H9 (cell line): Measurements from ENCODE around the gene TMBIM1. TPM values are rescaled to one million over a fixed set of nuclear protein-coding genes. Genes with fewer than 3 reads are reported as not detected.

Experiments
- DNase-seq: peaks from one replicate; pipeline ENCODE4 v3.0.0-alpha.2; 2017
- H2AFZ ChIP-seq: one replicate; pipeline ENCODE4 v1.6.1; 2013; ENCODE audit warnings: mild to moderate bottlenecking, low read length, control low read depth, moderate library complexity
- H2AK5ac ChIP-seq: 2 replicates; pipeline ENCODE4 v1.6.1; 2013; ENCODE audit warnings: low read length, control low read depth, mixed read lengths; ENCODE audit not compliant: insufficient read length
- H2BK120ac ChIP-seq: one replicate; pipeline ENCODE4 v1.6.1; 2013; ENCODE audit warnings: low read depth, mild to moderate bottlenecking, low read length, control low read depth, inconsistent platforms; ENCODE audit not compliant: poor library complexity, severe bottlenecking
- H2BK12ac ChIP-seq: 2 replicates; pipeline ENCODE4 v1.6.1; 2013; ENCODE audit warnings: low read length, control low read depth, mixed read lengths, low read depth; ENCODE audit not compliant: insufficient read length
- H2BK15ac ChIP-seq: 2 replicates; pipeline ENCODE4 v1.6.1; 2013; ENCODE audit warnings: low read depth, low read length, control low read depth
- H2BK20ac ChIP-seq: one replicate; pipeline ENCODE4 v1.6.1; 2013; ENCODE audit warnings: low read depth, mild to moderate bottlenecking, low read length, control low read depth, inconsistent platforms; ENCODE audit not compliant: poor library complexity, severe bottlenecking
- H2BK5ac ChIP-seq: 2 replicates; pipeline ENCODE4 v1.6.1; 2013; ENCODE audit warnings: low read length, control low read depth, mixed read lengths; ENCODE audit not compliant: insufficient read length
- H3K14ac ChIP-seq: 2 replicates; pipeline ENCODE4 v1.6.1; 2013; ENCODE audit warnings: low read length, control low read depth; ENCODE audit not compliant: insufficient read depth
- H3K18ac ChIP-seq: 2 replicates; pipeline ENCODE4 v1.6.1; 2013; ENCODE audit warnings: low read depth, mild to moderate bottlenecking, mixed read lengths, low read length, control low read depth; ENCODE audit not compliant: insufficient read length
- H3K23ac ChIP-seq: 2 replicates; pipeline ENCODE4 v1.6.1; 2013; ENCODE audit warnings: low read length, control low read depth, mixed read lengths, low read depth; ENCODE audit not compliant: insufficient read length
- H3K23me2 ChIP-seq: 2 replicates; pipeline ENCODE4 v1.6.1; 2013; ENCODE audit warnings: low read depth, mild to moderate bottlenecking, mixed read lengths, low read length, control low read depth; ENCODE audit not compliant: insufficient read length, poor library complexity, severe bottlenecking
- H3K27ac ChIP-seq: 2 replicates; pipeline ENCODE4 v1.5.1; 2013; ENCODE audit warnings: low read length, control low read depth, mixed read lengths, low read depth; ENCODE audit not compliant: insufficient read length
- H3K27me3 ChIP-seq: 2 replicates; pipeline ENCODE4 v1.6.1; 2013; ENCODE audit warnings: low read length, control low read depth, inconsistent platforms; ENCODE audit not compliant: insufficient read depth
- H3K4ac ChIP-seq: 2 replicates; pipeline ENCODE4 v1.6.1; 2013; ENCODE audit warnings: low read depth, mild to moderate bottlenecking, control low read depth, inconsistent platforms, low read length, moderate library complexity
- H3K4me1 ChIP-seq: 2 replicates; pipeline ENCODE4 v1.6.1; 2013; ENCODE audit warnings: low read length, control low read depth, inconsistent platforms; ENCODE audit not compliant: insufficient read depth
- H3K4me2 ChIP-seq: 2 replicates; pipeline ENCODE4 v1.6.1; 2013; ENCODE audit warnings: low read length, control low read depth, mixed read lengths; ENCODE audit not compliant: insufficient read length, insufficient read depth
- H3K56ac ChIP-seq: 2 replicates; pipeline ENCODE4 v1.6.1; 2013; ENCODE audit warnings: low read depth, mild to moderate bottlenecking, mixed read lengths, low read length, control low read depth; ENCODE audit not compliant: insufficient read length
- H3K79me1 ChIP-seq: 2 replicates; pipeline ENCODE4 v1.6.1; 2013; ENCODE audit warnings: low read depth, mild to moderate bottlenecking, moderate library complexity, low read length, control low read depth, inconsistent platforms; ENCODE audit not compliant: insufficient read depth, poor library complexity, severe bottlenecking
- H3K79me2 ChIP-seq: 2 replicates; pipeline ENCODE4 v1.6.1; 2013; ENCODE audit warnings: low read length, control low read depth, inconsistent platforms; ENCODE audit not compliant: insufficient read depth
- H3K9ac ChIP-seq: 2 replicates; pipeline ENCODE4 v1.6.1; 2013; ENCODE audit warnings: low read length, control low read depth, mixed read lengths; ENCODE audit not compliant: insufficient read length; ENCODE audit errors: extremely low read depth
- H3K9me3 ChIP-seq: one replicate; pipeline ENCODE4 v1.6.1; 2013; ENCODE audit warnings: low read depth, low read length, inconsistent platforms; ENCODE audit not compliant: control insufficient read depth
- H3T11ph ChIP-seq: one replicate; pipeline ENCODE4 v1.6.1; 2013; ENCODE audit warnings: mild to moderate bottlenecking, low read length, control low read depth, inconsistent platforms
- H4K20me1 ChIP-seq: one replicate; pipeline ENCODE4 v1.6.1; 2013; ENCODE audit not compliant: control insufficient read depth, insufficient read length, insufficient read depth
- H4K5ac ChIP-seq: 2 replicates; pipeline ENCODE4 v1.6.1; 2013; ENCODE audit warnings: low read depth, mild to moderate bottlenecking, mixed read lengths, low read length, control low read depth; ENCODE audit not compliant: insufficient read length
- H4K8ac ChIP-seq: replicated peaks from 2 replicates; pipeline ENCODE4 v1.6.1; 2013; ENCODE audit warnings: low read length, control low read depth, mixed read lengths, low read depth; ENCODE audit not compliant: insufficient read length
- H4K91ac ChIP-seq: 2 replicates; pipeline ENCODE4 v1.6.1; 2013; ENCODE audit warnings: low read depth, mild to moderate bottlenecking, moderate library complexity, mixed read lengths, low read length, control low read depth; ENCODE audit not compliant: insufficient read length
- H3K27ac Mint-ChIP-seq, 3 experiments: 2 replicates in 2 of 3; 3 replicates in 1 of 3; pipeline ENCODE4 v1.8.0; 2020 to 2021; ENCODE audit warnings: mixed read lengths in 3 of 3, mild to moderate bottlenecking in 1 of 3, moderate library complexity in 1 of 3
- H3K27me3 Mint-ChIP-seq: 2 replicates; pipeline ENCODE4 v1.8.0; 2021; ENCODE audit warnings: low read depth, mild to moderate bottlenecking, moderate library complexity, mixed read lengths
- H3K36me3 Mint-ChIP-seq, 3 experiments: 2 replicates in 2 of 3; 3 replicates in 1 of 3; pipeline ENCODE4 v1.8.0; 2020 to 2021; ENCODE audit warnings: low read depth in 3 of 3, mixed read lengths in 3 of 3; ENCODE audit not compliant: insufficient read depth in 1 of 3
- H3K4me1 Mint-ChIP-seq, 2 experiments: 2 replicates each; pipeline ENCODE4 v1.8.0; 2020; ENCODE audit warnings: mixed read lengths in 2 of 2
- H3K4me3 Mint-ChIP-seq, 2 experiments: 2 replicates in 1 of 2; 3 replicates in 1 of 2; pipeline ENCODE4 v1.8.0; 2020 to 2021; ENCODE audit warnings: mild to moderate bottlenecking in 2 of 2, mixed read lengths in 2 of 2, moderate library complexity in 1 of 2
- H3K9me3 Mint-ChIP-seq, 2 experiments: 2 replicates in 1 of 2; 3 replicates in 1 of 2; pipeline ENCODE4 v1.8.0; 2020; ENCODE audit warnings: mild to moderate bottlenecking in 2 of 2, mixed read lengths in 2 of 2, moderate library complexity in 1 of 2
- CTCF ChIP-seq: fragments of 200-600 bp; sonication (generic); conservative IDR thresholded peaks from 3 replicates; pipeline ENCODE4 v1.8.0; 2021; ENCODE audit warnings: antibody characterized with exemption, mild to moderate bottlenecking
- WGBS: extraction: QIAGEN DNeasy Blood & Tissue Kit; methylation state at CpG from one replicate; pipeline ENCODE4 v1.1.7; 2013; ENCODE audit warnings: missing lambda C conversion rate, low lambda C conversion rate, mixed read lengths; ENCODE audit not compliant: insufficient read length; ENCODE audit errors: extremely low coverage; 5-methylcytosine and 5-hydroxymethylcytosine counted together
- total RNA-seq: library from RNA; stranded (reverse); gene quantifications from 2 replicates; pipeline ENCODE4 v1.2.1, GENCODE V29; 2021

Gene TMBIM1
- total RNA-seq, 1 experiment from 2014 or later, result 17.4 TPM

DNA sequence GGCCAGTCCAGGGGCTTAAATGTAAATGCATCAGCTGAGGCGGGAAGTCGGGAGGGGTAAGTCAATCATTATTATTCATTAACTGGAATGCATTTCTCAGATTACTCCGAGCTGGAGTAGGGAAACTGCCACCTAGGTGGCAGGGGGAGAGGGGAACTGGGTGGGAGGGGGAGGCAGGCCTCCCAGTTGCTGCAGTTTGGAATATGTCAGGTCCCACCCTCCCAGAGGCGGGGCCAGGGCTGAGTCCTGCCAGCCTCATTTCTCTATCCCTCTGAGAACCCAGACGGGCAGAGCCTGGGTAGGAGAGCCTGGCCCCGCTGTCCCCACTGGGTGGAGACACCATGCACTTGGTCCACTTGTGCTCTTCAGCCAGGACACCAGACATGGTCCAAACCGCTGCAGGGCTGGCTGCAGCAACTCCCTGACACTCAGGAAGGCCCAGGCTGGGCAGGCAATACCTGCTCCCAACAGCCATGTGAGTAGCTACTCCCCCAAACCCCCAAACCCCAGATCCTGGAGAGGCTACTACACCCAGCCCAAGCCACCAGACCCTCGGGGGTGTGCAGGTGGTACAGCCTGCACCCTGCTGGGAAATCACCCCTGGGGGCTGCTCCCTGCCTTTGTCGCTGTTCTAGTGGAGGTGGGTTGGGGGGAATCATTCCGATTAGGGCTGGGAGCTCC, 31.4 kb downstream of the TMBIM1 start, which contains the start of gene GPBAR1:
Gene GPBAR1, plus strand, starts transcription at position 274 of the 681 bp plus-strand sequence. CDS start 1,710 bp downstream, outside the sequence.
- no peaks in the 10 kb centered on the region for H3K27me3 ChIP-seq
- no peaks in the 10 kb centered on the region for H3K9me3 Mint-ChIP-seq
- H4K5ac ChIP-seq, result no peak within 1 kb of the TSS
- no CpG with 5 or more reads among the region's 10 CpGs for WGBS
- H3K27ac ChIP-seq, result no peak within 1 kb of the TSS
- no peaks in the 10 kb centered on the region for H4K20me1 ChIP-seq
- H3K27me3 Mint-ChIP-seq, result no peaks in the 10 kb centered on the region
- H3K79me1 ChIP-seq, result no peaks in the 10 kb centered on the region
- H2BK15ac ChIP-seq, result no peak within 1 kb of the TSS
- no peak within 1 kb of the TSS for H3T11ph ChIP-seq
- no peak within 1 kb of the TSS for H2BK20ac ChIP-seq
- H3K27ac Mint-ChIP-seq, result peak within 1 kb of the TSS; percentile 76 to 92 (median 88); a peak in 4 of 7 replicates
- H2AK5ac ChIP-seq, result no peak within 1 kb of the TSS
- no peak within 1 kb of the TSS for H3K9ac ChIP-seq
- H3K4ac ChIP-seq, result no peak within 1 kb of the TSS
- H3K23ac ChIP-seq, result no peak within 1 kb of the TSS
- H3K4me1 ChIP-seq, result peaks cover 4% of the 10 kb centered on the region; the same call in 1 of the 2 replicates
- H3K4me1 Mint-ChIP-seq, result peaks cover 23 to 34% of the 10 kb centered on the region in 2 experiments
- no peak within 1 kb of the TSS for H2BK5ac ChIP-seq
- H3K23me2 ChIP-seq, result no peaks in the 10 kb centered on the region
- H3K9me3 ChIP-seq, result no peaks in the 10 kb centered on the region
- H3K56ac ChIP-seq, result no peak within 1 kb of the TSS
- peak; percentile 87 for DNase-seq
- no peak within 1 kb of the TSS for H2BK120ac ChIP-seq
- H3K79me2 ChIP-seq, result no peaks in the 10 kb centered on the region
- H3K14ac ChIP-seq, result peak within 1 kb of the TSS; percentile 20; the same call in 1 of the 2 replicates
- H4K91ac ChIP-seq, result no peak within 1 kb of the TSS
- no peak within 1 kb of the TSS for H4K8ac ChIP-seq
- peaks cover 4 to 24% (median 19%) of the 10 kb centered on the region in 3 experiments for H3K36me3 Mint-ChIP-seq
- H3K4me2 ChIP-seq, result no peak within 1 kb of the TSS
- TF ChIP-seq CTCF, result no peak
- no peak within 1 kb of the TSS for H3K18ac ChIP-seq
- peak within 1 kb of the TSS; percentile 15 to 44; a peak in 4 of 5 replicates for H3K4me3 Mint-ChIP-seq
- no peak within 1 kb of the TSS for H2BK12ac ChIP-seq
- no peak within 1 kb of the TSS for H2AFZ ChIP-seq
